CD4-positive, alpha-beta T cell treated with Interleukin-10 for 1 hour (primary cell): ENCODE data around the gene ASTN1.

Source experiments
- DNase-seq: peaks from one replicate; pipeline ENCODE4 v3.0.0-alpha.2; 2020

ASTN1 gene

GRCh38 chr1:177024623-177025022 lies 139.9 kb downstream of the ASTN1 start:
- DNase-seq = no peak

- DNase-seq = no peak
Observed at GRCh38 chr1:177023726-177024125, 140.8 kb downstream of the ASTN1 start.

- no peak for DNase-seq
Observed at GRCh38 chr1:177023249-177023648, 141.3 kb downstream of the ASTN1 start.

GRCh38 chr1:177021687-177022086 lies 142.8 kb downstream of the ASTN1 start:
- no peak for DNase-seq

- DNase-seq = no peak
Observed at GRCh38 chr1:177020851-177021589, 143.5 kb downstream of the ASTN1 start.

GRCh38 chr1:177017287-177017852 lies 147.1 kb downstream of the ASTN1 start:
- no peak for DNase-seq

- no peak for DNase-seq
Observed at GRCh38 chr1:177014325-177014724, 150.2 kb downstream of the ASTN1 start.

GRCh38 chr1:177012342-177012925 lies 152.1 kb downstream of the ASTN1 start:
- no peak for DNase-seq

- DNase-seq = no peak
Observed at GRCh38 chr1:177011508-177011907, 153.0 kb downstream of the ASTN1 start.

- DNase-seq = no peak
Observed at GRCh38 chr1:177010211-177010825, 154.2 kb downstream of the ASTN1 start.

- DNase-seq = no peak
Observed at GRCh38 chr1:177008653-177009052, 155.9 kb downstream of the ASTN1 start.

GRCh38 chr1:177007437-177008161 lies 156.9 kb downstream of the ASTN1 start:
- DNase-seq = no peak

GRCh38 chr1:177002891-177003290 lies 161.6 kb downstream of the ASTN1 start:
- DNase-seq = no peak

GRCh38 chr1:177001556-177001955 lies 163.0 kb downstream of the ASTN1 start:
- no peak for DNase-seq

- no peak for DNase-seq
Observed at GRCh38 chr1:176998183-176998795, 166.2 kb downstream of the ASTN1 start.

- no peak for DNase-seq
Observed at GRCh38 chr1:176996456-176997090, 167.9 kb downstream of the ASTN1 start.

- no peak for DNase-seq
Observed at GRCh38 chr1:176994931-176995596, 169.4 kb downstream of the ASTN1 start.

GRCh38 chr1:176993587-176993986 lies 170.9 kb downstream of the ASTN1 start:
- no peak for DNase-seq

GRCh38 chr1:176989754-176990153 lies 174.8 kb downstream of the ASTN1 start:
- DNase-seq = no peak

- DNase-seq = no peak
Observed at GRCh38 chr1:176989023-176989422, 175.5 kb downstream of the ASTN1 start.

- no peak for DNase-seq
Observed at GRCh38 chr1:176987016-176987415, 177.5 kb downstream of the ASTN1 start.

- DNase-seq = no peak
Observed at GRCh38 chr1:176983731-176984130, 180.8 kb downstream of the ASTN1 start.
